ENCODE results near the gene FARP2.

FARP2 gene

DNA sequence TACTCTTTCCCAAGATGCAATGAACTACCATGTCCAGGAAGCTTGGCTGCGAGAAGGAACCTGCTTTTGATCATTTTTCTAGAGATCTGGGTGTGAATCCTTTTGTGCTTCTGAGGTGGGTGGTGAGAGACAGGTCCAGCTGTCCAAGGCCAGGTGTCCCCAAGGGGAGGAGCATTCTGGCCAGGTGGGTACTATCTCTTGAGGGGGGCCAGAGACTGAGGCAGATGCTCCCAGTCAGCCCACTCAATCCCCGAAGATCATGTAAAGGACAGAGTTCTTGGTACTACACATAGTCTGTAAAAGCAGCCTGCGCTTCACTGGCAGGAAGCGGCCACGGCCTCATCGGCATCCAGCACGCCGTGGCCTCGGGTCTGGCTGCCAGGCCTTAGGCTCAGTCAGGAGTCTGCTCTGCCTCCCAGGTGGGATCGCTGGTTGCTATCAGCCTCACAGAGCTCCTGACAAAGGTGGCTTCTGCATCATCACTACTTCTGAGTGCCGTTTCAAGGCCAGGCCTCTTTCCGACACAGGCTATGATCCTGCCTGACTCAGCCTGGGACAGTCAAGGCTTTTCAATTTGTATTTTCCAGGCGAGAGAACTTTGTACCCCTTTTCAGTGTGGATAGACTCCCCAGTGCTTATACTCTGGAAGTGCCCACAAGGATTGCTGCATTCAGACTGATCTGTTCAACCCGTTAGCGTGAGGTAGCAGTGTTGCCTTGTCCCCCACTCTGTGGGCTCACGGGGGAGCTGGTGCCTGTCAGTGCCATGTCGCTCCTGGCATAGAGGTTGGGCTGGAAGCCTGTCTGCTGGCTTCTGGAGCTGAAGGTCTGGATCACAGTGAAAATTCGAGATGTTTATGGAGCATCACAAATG, 123.2 kb downstream of the FARP2 start:
- Histone ChIP-seq H3K9me3 (ENCODE audit: control insufficient read depth, low read length) (no peaks in the 10 kb centered on the region), H3K4me1 (ENCODE audit: control insufficient read depth, insufficient read depth, low read length, poor library complexity, severe bottlenecking) (no peaks in the 10 kb centered on the region), H3K36me3 (ENCODE audit: control insufficient read depth, insufficient read depth, low read length) (no peaks in the 10 kb centered on the region), H3K27ac (ENCODE audit: insufficient read depth, low read length, poor library complexity, severe bottlenecking) (no peak overlapping the region), H3K4me3 (ENCODE audit: insufficient read depth, low read depth, low read length, poor library complexity, severe bottlenecking) (no peak overlapping the region), H3K27me3 (replicated peaks; ENCODE audit: control insufficient read depth, insufficient read depth, low read length, poor library complexity, severe bottlenecking) (no peaks in the 10 kb centered on the region)
- DNase-seq = no peak

DNA sequence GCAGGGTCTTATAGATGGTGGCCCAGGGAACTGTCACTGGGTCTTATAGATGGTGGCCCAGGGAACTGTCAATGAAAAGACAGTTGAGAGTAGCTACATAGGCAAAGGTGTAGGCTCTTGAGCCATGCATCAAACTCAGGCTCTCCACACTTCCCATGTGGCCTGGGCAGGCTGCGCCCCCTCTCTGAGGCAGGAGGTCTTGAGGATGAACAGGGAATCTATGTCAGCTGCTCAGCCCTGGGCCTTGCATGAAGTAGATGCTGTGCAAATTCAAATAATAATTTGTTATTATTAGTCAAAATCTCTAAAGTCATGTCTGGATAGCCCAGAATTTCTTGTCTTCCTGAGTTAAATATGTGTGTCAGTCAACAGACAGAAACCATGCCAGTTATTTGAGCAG, 125.6 kb downstream of the FARP2 start:
- no peak overlapping the region for H3K4me3 ChIP-seq (ENCODE audit: insufficient read depth, low read depth, low read length, poor library complexity, severe bottlenecking)
- H3K9me3 ChIP-seq (ENCODE audit: control insufficient read depth, low read length) = no peaks in the 10 kb centered on the region
- no peaks in the 10 kb centered on the region for H3K4me1 ChIP-seq (ENCODE audit: control insufficient read depth, insufficient read depth, low read length, poor library complexity, severe bottlenecking)
- DNase-seq = no peak
- no peak overlapping the region for H3K27ac ChIP-seq (ENCODE audit: insufficient read depth, low read length, poor library complexity, severe bottlenecking)
- no peaks in the 10 kb centered on the region for H3K36me3 ChIP-seq (ENCODE audit: control insufficient read depth, insufficient read depth, low read length)
- H3K27me3 ChIP-seq (replicated peaks; ENCODE audit: control insufficient read depth, insufficient read depth, low read length, poor library complexity, severe bottlenecking) = no peaks in the 10 kb centered on the region

DNA sequence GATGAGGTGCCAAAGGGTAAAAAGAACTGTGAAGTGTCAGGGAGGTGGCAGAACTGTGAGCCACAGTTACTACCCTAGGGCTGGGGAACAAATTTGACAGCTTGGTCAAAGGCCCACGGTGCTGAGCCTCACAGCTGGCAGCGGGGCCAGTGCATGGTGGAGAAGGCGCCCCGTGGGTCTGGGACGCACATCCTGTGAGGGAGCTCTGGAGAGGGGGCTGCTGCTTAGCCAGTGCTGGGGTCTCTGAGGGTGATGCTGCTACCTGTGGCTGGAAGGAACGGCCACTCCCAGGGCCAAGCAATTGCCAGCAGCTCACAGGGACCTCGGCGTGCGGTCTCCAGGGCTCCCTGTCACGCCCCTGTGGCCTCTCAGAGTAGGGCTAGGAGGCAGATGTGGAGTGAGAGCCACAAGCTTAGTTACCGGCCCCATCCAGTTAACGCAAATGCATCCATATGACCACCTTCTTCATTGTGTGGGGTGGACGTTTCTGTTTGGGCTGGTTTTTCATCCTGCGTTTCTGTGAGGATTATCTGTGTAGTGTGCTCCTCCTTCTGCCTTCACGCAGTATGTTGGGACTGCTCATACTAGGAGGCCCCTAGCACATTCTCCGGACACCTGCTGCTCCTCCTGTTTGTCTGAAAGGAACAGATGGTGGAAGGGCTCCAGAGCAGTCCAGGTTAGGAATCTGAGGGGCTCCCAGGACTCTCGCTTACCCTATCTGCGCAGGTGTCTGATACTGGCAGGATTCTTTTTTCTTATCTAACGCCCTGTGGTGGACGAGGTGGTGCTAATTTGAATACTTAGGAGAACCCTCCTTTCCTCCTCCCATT, 126.3 kb downstream of the FARP2 start:
- DNase-seq = no peak
- Histone ChIP-seq H3K4me1 (ENCODE audit: control insufficient read depth, insufficient read depth, low read length, poor library complexity, severe bottlenecking) (no peaks in the 10 kb centered on the region), H3K27ac (ENCODE audit: insufficient read depth, low read length, poor library complexity, severe bottlenecking) (no peak overlapping the region), H3K36me3 (ENCODE audit: control insufficient read depth, insufficient read depth, low read length) (no peaks in the 10 kb centered on the region), H3K9me3 (ENCODE audit: control insufficient read depth, low read length) (no peaks in the 10 kb centered on the region), H3K27me3 (replicated peaks; ENCODE audit: control insufficient read depth, insufficient read depth, low read length, poor library complexity, severe bottlenecking) (no peaks in the 10 kb centered on the region), H3K4me3 (ENCODE audit: insufficient read depth, low read depth, low read length, poor library complexity, severe bottlenecking) (no peak overlapping the region)

DNA sequence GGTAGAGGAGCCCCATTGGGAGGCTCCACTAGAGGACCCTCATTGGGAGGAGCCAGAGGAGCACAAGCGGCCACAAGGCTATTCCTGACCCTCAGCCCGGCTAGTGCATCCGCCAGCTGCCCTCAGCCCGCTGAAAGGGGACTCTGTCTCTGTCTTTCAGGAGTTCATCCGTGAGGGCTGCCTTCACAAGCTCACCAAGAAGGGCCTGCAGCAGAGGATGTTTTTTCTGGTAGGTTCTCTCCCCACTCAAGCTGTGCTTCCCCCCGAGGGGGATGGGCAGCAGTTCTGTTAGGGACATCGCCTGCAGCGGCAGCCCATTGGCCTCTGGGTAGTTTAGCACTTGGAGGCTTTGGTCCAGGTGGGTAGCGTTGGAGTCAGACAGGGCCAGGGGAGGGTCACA, 127.2 kb downstream of the FARP2 start:
- H3K27me3 ChIP-seq (replicated peaks; ENCODE audit: control insufficient read depth, insufficient read depth, low read length, poor library complexity, severe bottlenecking) = no peaks in the 10 kb centered on the region
- H3K36me3 ChIP-seq (ENCODE audit: control insufficient read depth, insufficient read depth, low read length) = no peaks in the 10 kb centered on the region
- H3K4me1 ChIP-seq (ENCODE audit: control insufficient read depth, insufficient read depth, low read length, poor library complexity, severe bottlenecking) = no peaks in the 10 kb centered on the region
- no peak overlapping the region for H3K4me3 ChIP-seq (ENCODE audit: insufficient read depth, low read depth, low read length, poor library complexity, severe bottlenecking)
- DNase-seq = no peak
- H3K27ac ChIP-seq (ENCODE audit: insufficient read depth, low read length, poor library complexity, severe bottlenecking) = no peak overlapping the region
- no peaks in the 10 kb centered on the region for H3K9me3 ChIP-seq (ENCODE audit: control insufficient read depth, low read length)

DNA sequence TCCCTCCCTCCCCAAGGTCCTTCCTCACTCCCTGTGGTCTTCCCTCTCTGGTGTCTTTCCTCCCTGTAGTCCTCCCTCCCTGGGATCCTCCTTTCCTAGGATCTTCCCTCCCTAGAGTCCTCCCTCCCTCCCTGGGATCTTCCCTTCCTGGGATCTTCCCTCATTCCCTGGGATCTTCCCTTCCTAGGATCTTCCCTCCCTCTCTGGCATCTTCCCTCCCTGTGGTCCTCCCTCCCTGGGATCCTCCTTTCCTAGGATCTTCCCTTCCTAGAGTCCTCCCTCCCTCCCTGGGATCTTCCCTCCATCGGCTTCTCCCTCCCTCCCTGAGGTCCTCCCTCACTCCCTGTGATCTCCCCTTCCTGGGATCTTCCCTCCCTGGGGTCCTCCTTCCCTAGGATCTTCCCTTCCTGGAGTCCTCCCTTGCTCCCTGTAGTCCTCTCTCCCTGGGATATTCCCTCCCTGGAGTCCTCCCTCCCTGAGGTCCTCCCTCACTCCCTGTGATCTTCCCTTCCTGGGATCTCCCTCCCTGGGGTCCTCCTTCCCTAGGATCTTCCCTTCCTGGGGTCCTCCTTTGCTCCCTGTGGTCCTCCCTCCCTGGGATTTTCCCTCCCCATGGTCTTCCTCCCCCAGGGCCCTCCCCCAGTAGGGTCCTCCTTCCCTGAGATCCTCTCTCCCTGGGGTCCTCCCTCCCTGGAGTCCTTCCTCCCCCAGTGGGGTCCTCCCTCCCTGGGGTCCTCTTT, 129.3 kb downstream of the FARP2 start:
- H3K27ac ChIP-seq (ENCODE audit: insufficient read depth, low read length, poor library complexity, severe bottlenecking) = no peak overlapping the region
- no peak overlapping the region for H3K4me3 ChIP-seq (ENCODE audit: insufficient read depth, low read depth, low read length, poor library complexity, severe bottlenecking)
- DNase-seq = no peak
- no peaks in the 10 kb centered on the region for H3K36me3 ChIP-seq (ENCODE audit: control insufficient read depth, insufficient read depth, low read length)
- H3K27me3 ChIP-seq (replicated peaks; ENCODE audit: control insufficient read depth, insufficient read depth, low read length, poor library complexity, severe bottlenecking) = no peaks in the 10 kb centered on the region
- no peaks in the 10 kb centered on the region for H3K4me1 ChIP-seq (ENCODE audit: control insufficient read depth, insufficient read depth, low read length, poor library complexity, severe bottlenecking)
- no peaks in the 10 kb centered on the region for H3K9me3 ChIP-seq (ENCODE audit: control insufficient read depth, low read length)

DNA sequence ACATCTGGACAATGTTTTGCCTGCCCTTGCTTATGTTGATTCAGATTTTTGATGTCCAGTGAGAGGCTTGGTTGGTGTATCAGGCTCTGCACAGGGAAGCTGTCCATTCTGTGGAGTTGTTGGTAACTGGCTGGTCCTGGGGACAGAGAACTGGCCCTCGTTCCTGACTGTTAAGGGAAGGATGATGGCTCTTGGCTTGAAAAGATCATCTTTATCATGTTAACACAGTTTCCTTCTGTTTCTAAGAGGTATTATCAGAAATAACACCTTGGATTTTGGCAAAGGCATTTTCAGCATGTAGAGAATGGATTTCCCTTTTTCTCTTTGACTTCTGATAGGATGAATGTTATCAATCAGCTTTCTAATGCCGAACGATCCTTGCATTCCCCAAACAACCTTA, 133.0 kb downstream of the FARP2 start:
- H3K36me3 ChIP-seq (ENCODE audit: control insufficient read depth, insufficient read depth, low read length) = peaks cover 2% of the 10 kb centered on the region
- no peak overlapping the region for H3K4me3 ChIP-seq (ENCODE audit: insufficient read depth, low read depth, low read length, poor library complexity, severe bottlenecking)
- H3K27ac ChIP-seq (ENCODE audit: insufficient read depth, low read length, poor library complexity, severe bottlenecking) = no peak overlapping the region
- H3K27me3 ChIP-seq (replicated peaks; ENCODE audit: control insufficient read depth, insufficient read depth, low read length, poor library complexity, severe bottlenecking) = no peaks in the 10 kb centered on the region
- H3K9me3 ChIP-seq (ENCODE audit: control insufficient read depth, low read length) = no peaks in the 10 kb centered on the region
- no peaks in the 10 kb centered on the region for H3K4me1 ChIP-seq (ENCODE audit: control insufficient read depth, insufficient read depth, low read length, poor library complexity, severe bottlenecking)
- no peak for DNase-seq

DNA sequence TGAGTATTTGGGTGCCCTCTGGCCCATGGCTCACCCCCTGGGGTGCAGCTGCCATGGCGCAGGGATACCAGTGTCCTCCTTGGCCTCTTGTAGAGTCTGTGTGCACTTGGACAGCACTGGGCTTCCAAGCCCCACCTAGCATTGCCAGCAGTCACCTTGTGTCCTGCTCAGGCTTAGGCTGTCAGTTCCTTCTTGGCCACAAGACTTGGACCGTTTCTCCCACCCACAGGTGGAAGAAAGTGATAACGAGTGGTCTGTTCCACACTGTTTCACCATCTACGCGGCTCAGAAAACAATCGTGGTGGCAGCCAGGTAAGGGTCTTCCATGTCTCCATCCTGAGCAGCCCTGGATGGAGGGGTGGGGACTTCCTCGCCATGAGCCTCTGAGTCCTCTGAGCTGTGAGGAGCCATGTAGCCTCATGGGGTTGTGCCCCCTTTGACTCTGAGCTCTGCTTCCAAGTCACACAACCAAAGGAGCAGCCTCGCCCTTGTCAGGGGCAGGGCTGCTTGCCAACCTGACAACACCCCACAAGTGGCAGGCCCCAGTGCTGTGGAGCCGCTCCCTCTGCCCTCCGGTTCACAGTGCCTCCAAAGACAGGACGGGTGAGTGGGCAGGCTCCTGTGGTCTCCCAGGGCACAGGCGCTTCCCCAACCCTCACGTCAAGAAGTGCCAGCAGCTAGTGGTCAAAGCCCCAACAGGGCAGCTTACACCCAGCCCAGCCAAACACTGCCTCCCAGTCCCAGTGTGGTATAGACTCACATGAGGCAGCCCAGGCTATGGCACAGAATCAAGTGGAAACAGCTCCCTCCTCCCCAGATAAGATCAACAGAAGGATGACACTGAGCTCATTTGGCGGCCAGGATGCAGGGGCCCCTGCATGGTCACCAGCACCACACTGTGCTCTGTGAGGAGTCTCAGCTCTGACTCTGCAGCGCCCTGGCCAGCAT, 133.9 kb downstream of the FARP2 start:
- H3K27ac ChIP-seq (ENCODE audit: insufficient read depth, low read length, poor library complexity, severe bottlenecking) = no peak overlapping the region
- H3K9me3 ChIP-seq (ENCODE audit: control insufficient read depth, low read length) = no peaks in the 10 kb centered on the region
- no peak for DNase-seq
- peaks cover 11% of the 10 kb centered on the region for H3K36me3 ChIP-seq (ENCODE audit: control insufficient read depth, insufficient read depth, low read length)
- no peaks in the 10 kb centered on the region for H3K4me1 ChIP-seq (ENCODE audit: control insufficient read depth, insufficient read depth, low read length, poor library complexity, severe bottlenecking)
- H3K4me3 ChIP-seq (ENCODE audit: insufficient read depth, low read depth, low read length, poor library complexity, severe bottlenecking) = no peak overlapping the region
- H3K27me3 ChIP-seq (replicated peaks; ENCODE audit: control insufficient read depth, insufficient read depth, low read length, poor library complexity, severe bottlenecking) = no peaks in the 10 kb centered on the region

DNA sequence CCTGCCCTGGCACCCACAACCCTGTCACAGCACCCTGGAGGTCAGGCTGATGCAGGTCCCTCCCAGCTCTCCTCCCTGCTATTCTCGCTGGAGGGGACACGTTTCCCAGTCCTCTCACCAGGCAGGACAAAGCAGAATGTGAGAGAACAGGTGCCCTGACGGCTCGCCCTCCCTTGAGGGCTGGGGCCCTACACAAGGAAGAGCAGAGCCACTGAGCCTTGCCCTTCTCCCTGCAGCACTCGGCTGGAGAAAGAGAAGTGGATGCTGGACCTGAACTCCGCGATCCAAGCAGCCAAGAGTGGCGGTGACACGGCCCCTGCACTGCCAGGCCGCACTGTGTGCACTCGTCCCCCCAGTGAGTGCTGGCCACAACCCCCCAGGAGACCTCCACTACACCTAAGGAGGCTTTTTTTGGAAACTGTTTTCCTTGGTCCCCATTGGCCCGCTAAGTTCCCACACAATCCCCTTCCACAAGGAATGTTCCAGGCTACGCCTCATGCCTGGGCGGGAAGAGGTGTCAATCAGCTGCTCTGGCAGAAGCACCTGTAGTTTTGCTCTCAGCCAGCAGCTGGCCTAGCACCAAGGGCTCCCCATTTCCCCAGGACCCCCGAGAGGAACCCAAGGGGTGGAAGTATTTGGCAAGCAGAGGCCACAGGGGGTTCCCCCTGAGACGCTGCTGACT, 134.9 kb downstream of the FARP2 start:
- H3K4me1 ChIP-seq (ENCODE audit: control insufficient read depth, insufficient read depth, low read length, poor library complexity, severe bottlenecking) = no peaks in the 10 kb centered on the region

More for the DNA sequence above, 134.9 kb downstream of the FARP2 start:
- no peak for DNase-seq
- Histone ChIP-seq H3K27ac (ENCODE audit: insufficient read depth, low read length, poor library complexity, severe bottlenecking) (no peak overlapping the region), H3K27me3 (replicated peaks; ENCODE audit: control insufficient read depth, insufficient read depth, low read length, poor library complexity, severe bottlenecking) (no peaks in the 10 kb centered on the region), H3K9me3 (ENCODE audit: control insufficient read depth, low read length) (no peaks in the 10 kb centered on the region), H3K4me3 (ENCODE audit: insufficient read depth, low read depth, low read length, poor library complexity, severe bottlenecking) (no peak overlapping the region), H3K36me3 (ENCODE audit: control insufficient read depth, insufficient read depth, low read length) (peaks cover 19% of the 10 kb centered on the region)
